Stimulated activated CD8-positive, alpha-beta memory T cell treated with anti-CD3 and anti-CD28 coated beads, Interleukin-4, amount 100 ng/mL, for 48 hours (primary cell): ENCODE data around the gene SUPT3H.
"Not testable (repeated sequence)": the region's sequence is repeated elsewhere in the genome, so short reads cannot be mapped to it uniquely, and the experiment has no call there.

Source experiments
- DNase-seq: peaks from one replicate; pipeline ENCODE4 v3.0.0-alpha.2; 2020

The SUPT3H gene

GRCh38 chr6:45044510-45045252 lies 333.1 kb downstream of the SUPT3H start:
- DNase-seq, result no peak

GRCh38 chr6:45044086-45044485 lies 333.6 kb downstream of the SUPT3H start:
- DNase-seq, result no peak

- DNase-seq, result not testable (repeated sequence)
Measured at GRCh38 chr6:45042673-45043072, 335.1 kb downstream of the SUPT3H start.

- DNase-seq, result no peak
Measured at GRCh38 chr6:45038226-45038625, 339.5 kb downstream of the SUPT3H start.

GRCh38 chr6:45036103-45036502 lies 341.6 kb downstream of the SUPT3H start:
- no peak for DNase-seq

- no peak for DNase-seq
Measured at GRCh38 chr6:45032426-45032825, 345.3 kb downstream of the SUPT3H start.

GRCh38 chr6:45031601-45032000 lies 346.1 kb downstream of the SUPT3H start:
- DNase-seq, result no peak

- DNase-seq, result no peak
Measured at GRCh38 chr6:45027126-45027525, 350.6 kb downstream of the SUPT3H start.

- no peak for DNase-seq
Measured at GRCh38 chr6:45026003-45026516, 351.7 kb downstream of the SUPT3H start.

- no peak for DNase-seq
Measured at GRCh38 chr6:45024610-45025009, 353.1 kb downstream of the SUPT3H start.

- DNase-seq, result no peak
Measured at GRCh38 chr6:45021676-45022075, 356.1 kb downstream of the SUPT3H start.

GRCh38 chr6:45012687-45013086 lies 365.0 kb downstream of the SUPT3H start:
- no peak for DNase-seq

GRCh38 chr6:45009576-45009975 lies 368.2 kb downstream of the SUPT3H start:
- DNase-seq, result no peak

GRCh38 chr6:45006893-45007292 lies 370.8 kb downstream of the SUPT3H start:
- no peak for DNase-seq

GRCh38 chr6:45003961-45004360 lies 373.8 kb downstream of the SUPT3H start:
- no peak for DNase-seq

GRCh38 chr6:45003387-45003786 lies 374.3 kb downstream of the SUPT3H start:
- no peak for DNase-seq

- no peak for DNase-seq
Measured at GRCh38 chr6:45002390-45003105, 375.2 kb downstream of the SUPT3H start.

- DNase-seq, result no peak
Measured at GRCh38 chr6:45001663-45002062, 376.1 kb downstream of the SUPT3H start.

- DNase-seq, result no peak
Measured at GRCh38 chr6:45000833-45001232, 376.9 kb downstream of the SUPT3H start.

- DNase-seq, result no peak
Measured at GRCh38 chr6:44999066-44999465, 378.7 kb downstream of the SUPT3H start.

GRCh38 chr6:44995486-44996132 lies 382.1 kb downstream of the SUPT3H start:
- DNase-seq, result no peak

- DNase-seq, result no peak
Measured at GRCh38 chr6:44989391-44989790, 388.3 kb downstream of the SUPT3H start.

- no peak for DNase-seq
Measured at GRCh38 chr6:44985006-44985405, 392.7 kb downstream of the SUPT3H start.
